Stimulated activated naive B cell treated with anti-CD40 and anti-IgM and Interleukin-4, amounts not matched to agents 10 μg/mL and 1 μg/mL and 100 μg/mL, for 72 hours (primary cell): ENCODE measurements around the gene ZCWPW1.
"Not testable (repeated sequence)": the region's sequence is repeated elsewhere in the genome, so short reads cannot be mapped to it uniquely, and the experiment has no call there.

Experiments
- ATAC-seq, 2 donors: fragments of 150-1000 bp; cut with Tn5 transposase; replicated peaks; 2 replicates each; pipeline ENCODE4 v1.10.0; 2021; ENCODE audit warnings: moderate library complexity in 1 of 2
- DNase-seq: peaks from one replicate; pipeline ENCODE4 v3.0.0; 2021
- H3K27ac Mint-ChIP-seq: one replicate; pipeline ENCODE4 v1.8.0; 2022; ENCODE audit warnings: mild to moderate bottlenecking, mixed read lengths
- H3K27me3 Mint-ChIP-seq, 2 donors: one replicate each; pipeline ENCODE4 v1.8.0; 2022; ENCODE audit warnings: mixed read lengths in 2 of 2
- H3K36me3 Mint-ChIP-seq, 2 donors: one replicate each; pipeline ENCODE4 v1.8.0; 2022; ENCODE audit warnings: mixed read lengths in 2 of 2, mild to moderate bottlenecking in 1 of 2
- H3K4me1 Mint-ChIP-seq, 2 donors: one replicate each; pipeline ENCODE4 v1.8.0; 2022; ENCODE audit warnings: mixed read lengths in 2 of 2, mild to moderate bottlenecking in 1 of 2
- H3K4me3 Mint-ChIP-seq, 2 donors: one replicate each; pipeline ENCODE4 v1.8.0; 2022; ENCODE audit warnings: mild to moderate bottlenecking in 2 of 2, mixed read lengths in 2 of 2, moderate library complexity in 1 of 2
- H3K9me3 Mint-ChIP-seq, 2 donors: one replicate each; pipeline ENCODE4 v1.8.0; 2022; ENCODE audit warnings: mixed read lengths in 2 of 2, mild to moderate bottlenecking in 1 of 2

Gene ZCWPW1

GRCh38 chr7:100393233-100393905 is 35.1 kb downstream of the ZCWPW1 start:
- no peak overlapping the region for H3K27ac Mint-ChIP-seq
- no peak overlapping the region for H3K4me3 Mint-ChIP-seq
- H3K36me3 Mint-ChIP-seq, result peaks cover 1 to 4% of the 10 kb centered on the region in 2 donors
- peaks cover 35 to 57% of the 10 kb centered on the region in 2 donors for H3K4me1 Mint-ChIP-seq
- H3K9me3 Mint-ChIP-seq, result no peaks in the 10 kb centered on the region
- ATAC-seq, result peak; percentile 43 to 56
- H3K27me3 Mint-ChIP-seq, result peaks cover 0 to 6% of the 10 kb centered on the region in 2 donors
- DNase-seq, result no peak

DNA sequence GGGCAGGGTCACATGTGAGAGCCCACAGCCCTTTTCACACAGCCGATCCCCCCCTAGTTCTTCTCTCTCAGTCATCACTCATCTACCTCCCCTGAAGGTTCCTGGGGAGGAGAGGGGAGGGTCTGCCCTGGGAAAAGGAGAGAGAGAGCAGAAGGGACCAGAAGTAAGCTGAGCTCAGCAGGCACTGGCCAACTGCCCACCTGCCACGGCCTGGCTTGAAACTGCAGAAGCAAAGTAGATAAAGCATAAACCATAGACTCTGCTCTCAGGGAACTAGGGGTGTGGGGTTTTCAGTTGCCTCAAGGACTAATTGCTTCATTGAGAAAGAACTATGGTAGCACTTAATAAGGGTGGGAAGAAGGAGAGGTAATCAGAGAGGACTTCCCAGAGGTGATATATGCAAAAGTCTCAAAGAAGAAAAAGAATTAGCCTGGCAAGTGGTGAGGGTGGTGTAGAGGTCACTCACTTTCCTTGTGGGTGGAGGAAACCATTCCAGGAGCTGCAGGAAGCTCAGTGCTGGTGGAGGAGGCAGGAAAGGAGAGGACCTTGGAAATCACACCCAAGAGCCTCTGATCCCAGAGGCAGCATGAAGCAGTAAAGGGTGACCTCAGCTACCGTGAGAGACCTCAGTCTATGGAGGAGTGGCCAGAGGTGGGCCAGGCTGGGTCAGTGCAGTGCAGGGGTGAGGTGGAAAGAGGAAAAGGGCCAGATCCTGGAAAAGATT is 38.1 kb downstream of the ZCWPW1 start:
- H3K4me1 Mint-ChIP-seq, result peaks cover 19 to 31% of the 10 kb centered on the region in 2 donors
- peaks cover 1 to 4% of the 10 kb centered on the region in 2 donors for H3K36me3 Mint-ChIP-seq
- H3K4me3 Mint-ChIP-seq, result no peak overlapping the region
- DNase-seq (no peak), ATAC-seq (no peak)
- no peaks in the 10 kb centered on the region for H3K9me3 Mint-ChIP-seq
- H3K27me3 Mint-ChIP-seq, result peaks cover 0 to 6% of the 10 kb centered on the region in 2 donors
- H3K27ac Mint-ChIP-seq, result no peak overlapping the region

GRCh38 chr7:100389437-100390088 is 38.9 kb downstream of the ZCWPW1 start:
- no peak for ATAC-seq
- Mint-ChIP-seq H3K27me3 (peaks cover 0 to 6% of the 10 kb centered on the region in 2 donors), H3K36me3 (peaks cover 1 to 4% of the 10 kb centered on the region in 2 donors), H3K4me3 (no peak overlapping the region), H3K27ac (no peak overlapping the region), H3K9me3 (no peaks in the 10 kb centered on the region), H3K4me1 (peaks cover 23 to 33% of the 10 kb centered on the region in 2 donors)
- DNase-seq, result no peak

DNA sequence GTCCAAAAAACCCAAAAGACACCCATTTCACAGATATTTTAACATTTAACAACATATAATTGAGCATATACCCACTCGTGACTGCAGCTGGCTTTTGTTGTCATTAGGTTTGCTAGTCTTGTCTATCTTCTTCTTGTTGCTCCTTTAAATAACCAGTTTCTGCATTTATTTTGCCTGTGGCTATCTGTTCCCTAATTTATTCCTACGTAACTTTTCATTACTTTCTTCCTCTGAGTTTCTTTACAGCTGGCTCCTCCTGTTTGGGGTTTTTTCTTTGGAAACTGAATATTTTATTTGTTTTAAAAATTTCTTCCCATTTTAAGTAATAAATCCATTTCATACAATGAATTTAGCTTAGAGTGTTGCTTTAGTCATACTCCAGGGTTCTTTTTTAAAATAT is 40.8 kb downstream of the ZCWPW1 start:
- no peak overlapping the region for H3K27ac Mint-ChIP-seq
- no peaks in the 10 kb centered on the region for H3K9me3 Mint-ChIP-seq
- H3K4me3 Mint-ChIP-seq, result no peak overlapping the region
- no peak for DNase-seq
- no peak for ATAC-seq
- H3K27me3 Mint-ChIP-seq, result peaks cover 0 to 6% of the 10 kb centered on the region in 2 donors
- peaks cover 20 to 25% of the 10 kb centered on the region in 2 donors for H3K4me1 Mint-ChIP-seq
- peaks cover 2 to 4% of the 10 kb centered on the region in 2 donors for H3K36me3 Mint-ChIP-seq

GRCh38 chr7:100386940-100387339 is 41.6 kb downstream of the ZCWPW1 start:
- ATAC-seq, result no peak
- Mint-ChIP-seq H3K36me3 (peaks cover 2 to 4% of the 10 kb centered on the region in 2 donors), H3K9me3 (no peaks in the 10 kb centered on the region), H3K4me1 (peaks cover 17 to 19% of the 10 kb centered on the region in 2 donors), H3K27ac (no peak overlapping the region), H3K27me3 (peaks cover 0 to 6% of the 10 kb centered on the region in 2 donors), H3K4me3 (no peak overlapping the region)
- DNase-seq, result no peak

- Mint-ChIP-seq H3K27ac (no peak overlapping the region), H3K4me3 (no peak overlapping the region), H3K36me3 (peaks cover 0 to 2% of the 10 kb centered on the region in 2 donors), H3K9me3 (no peaks in the 10 kb centered on the region), H3K4me1 (peaks cover 13 to 20% of the 10 kb centered on the region in 2 donors), H3K27me3 (no peaks in the 10 kb centered on the region)
- DNase-seq (no peak), ATAC-seq (peak; percentile 25 to 34)
Measured at GRCh38 chr7:100384628-100385294, 43.7 kb downstream of the ZCWPW1 start.

- ATAC-seq, result peak in 1 of 2 donors; percentile 29
- H3K9me3 Mint-ChIP-seq, DNase-seq, H3K36me3 Mint-ChIP-seq, H3K4me3 Mint-ChIP-seq, H3K27ac Mint-ChIP-seq, H3K27me3 Mint-ChIP-seq: not testable (repeated sequence)
- H3K4me1 Mint-ChIP-seq, result peaks cover 13 to 20% of the 10 kb centered on the region in 2 donors
Measured at GRCh38 chr7:100382234-100382853, 46.2 kb downstream of the ZCWPW1 start.

DNA sequence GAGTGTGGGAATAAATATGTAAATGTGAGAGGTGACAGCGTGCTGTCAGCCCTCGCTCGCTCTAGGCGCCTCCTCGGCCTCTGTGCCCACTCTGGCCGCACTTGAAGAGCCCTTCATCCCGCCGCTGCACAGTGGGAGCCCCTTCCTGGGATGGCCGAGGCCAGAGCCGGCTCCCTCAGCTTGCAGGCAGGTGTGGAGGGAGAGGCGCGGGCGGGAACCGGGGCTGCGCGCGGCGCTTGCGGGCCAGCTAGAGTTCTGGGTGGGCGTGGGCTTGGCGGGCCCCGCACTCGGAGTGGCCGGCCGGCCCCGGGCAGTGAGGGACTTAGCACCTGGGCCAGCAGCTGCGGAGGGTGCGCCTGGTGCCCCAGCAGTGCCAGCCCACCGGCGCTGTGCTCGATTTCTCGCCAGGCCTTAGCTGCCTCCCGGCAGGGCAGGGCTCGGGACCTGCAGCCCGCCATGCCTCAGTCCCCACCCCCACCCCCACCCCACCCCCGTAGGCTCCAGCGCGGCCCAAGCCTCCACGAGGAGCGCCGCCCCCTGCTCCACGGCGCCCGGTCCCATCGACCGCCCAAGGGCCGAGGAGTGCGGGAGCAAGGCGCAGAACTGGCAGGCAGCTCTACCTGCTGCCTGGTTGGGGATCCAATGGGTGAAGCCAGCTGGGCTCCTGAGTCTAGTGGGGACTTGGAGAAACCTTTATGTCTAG is 46.8 kb downstream of the ZCWPW1 start:
- H3K9me3 Mint-ChIP-seq, ATAC-seq, DNase-seq, H3K36me3 Mint-ChIP-seq, H3K27me3 Mint-ChIP-seq, H3K27ac Mint-ChIP-seq, H3K4me3 Mint-ChIP-seq: not testable (repeated sequence)
- H3K4me1 Mint-ChIP-seq, result peaks cover 13 to 20% of the 10 kb centered on the region in 2 donors

- H3K36me3 Mint-ChIP-seq, result peaks cover 0 to 1% of the 10 kb centered on the region in 2 donors
- no peak overlapping the region for H3K27ac Mint-ChIP-seq
- no peak overlapping the region for H3K4me3 Mint-ChIP-seq
- H3K27me3 Mint-ChIP-seq, result no peaks in the 10 kb centered on the region
- H3K9me3 Mint-ChIP-seq, result no peaks in the 10 kb centered on the region
- ATAC-seq (no peak), DNase-seq (no peak)
- peaks cover 13 to 20% of the 10 kb centered on the region in 2 donors for H3K4me1 Mint-ChIP-seq
Measured at GRCh38 chr7:100380196-100380595, 48.3 kb downstream of the ZCWPW1 start.

DNA sequence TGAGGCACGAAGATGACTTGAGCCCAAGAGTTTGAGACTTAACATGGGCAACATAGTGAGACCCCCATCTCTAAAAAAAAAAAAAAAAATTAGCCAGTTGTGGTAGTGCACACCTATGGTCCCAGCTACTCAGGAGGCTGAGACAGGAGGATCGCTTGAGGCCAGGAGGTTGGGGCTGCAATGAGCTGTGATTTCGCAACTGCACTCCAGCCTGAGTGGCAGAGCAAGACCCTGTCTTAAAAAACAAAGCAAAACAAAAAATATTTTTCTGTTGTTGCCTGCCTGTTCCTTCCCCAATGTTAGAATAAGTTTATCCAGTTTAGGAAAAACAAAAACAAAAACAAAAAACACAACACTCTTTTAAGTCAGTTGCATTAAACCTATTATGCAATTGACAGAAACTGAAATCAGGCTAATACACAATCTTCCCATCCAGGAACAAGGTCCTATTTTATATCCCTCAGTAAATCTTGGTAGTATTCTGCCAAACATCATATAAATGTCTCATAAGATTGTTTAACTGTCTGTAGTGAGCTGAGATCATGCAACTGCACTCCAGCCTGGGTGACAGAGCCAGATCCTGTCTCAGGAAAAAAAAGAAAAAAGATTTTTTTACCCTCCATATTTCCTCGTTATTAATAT is 50.3 kb downstream of the ZCWPW1 start:
- H3K27me3 Mint-ChIP-seq, result no peaks in the 10 kb centered on the region
- no peak overlapping the region for H3K27ac Mint-ChIP-seq
- ATAC-seq (no peak), DNase-seq (no peak)
- H3K9me3 Mint-ChIP-seq, result no peaks in the 10 kb centered on the region
- H3K4me3 Mint-ChIP-seq, result no peak overlapping the region
- H3K4me1 Mint-ChIP-seq, result peaks cover 22 to 33% of the 10 kb centered on the region in 2 donors
- peaks cover 0 to 1% of the 10 kb centered on the region in 2 donors for H3K36me3 Mint-ChIP-seq

DNA sequence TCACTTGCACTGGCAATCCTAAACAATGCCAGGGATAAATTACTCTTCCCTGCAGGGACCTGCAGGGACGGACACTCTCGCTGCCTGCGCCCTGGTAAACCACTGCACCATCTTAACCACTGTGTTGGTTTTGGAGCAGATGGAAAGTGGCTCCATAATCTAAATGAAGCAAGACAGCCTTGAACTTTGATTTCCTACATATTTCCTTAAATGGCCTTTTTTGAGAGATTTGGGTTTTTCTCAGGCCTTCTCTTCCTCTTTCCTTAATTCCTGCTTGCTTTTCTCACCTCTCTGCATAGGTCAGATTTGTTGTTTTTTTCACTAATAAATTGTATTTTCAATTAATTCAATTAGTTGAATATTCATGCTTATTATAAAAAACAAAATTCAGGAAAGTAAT is 52.4 kb downstream of the ZCWPW1 start:
- Mint-ChIP-seq H3K9me3 (no peaks in the 10 kb centered on the region), H3K4me1 (peaks cover 25 to 47% of the 10 kb centered on the region in 2 donors), H3K36me3 (no peaks in the 10 kb centered on the region), H3K4me3 (no peak overlapping the region), H3K27me3 (no peaks in the 10 kb centered on the region), H3K27ac (no peak overlapping the region)
- DNase-seq (no peak), ATAC-seq (no peak)

DNA sequence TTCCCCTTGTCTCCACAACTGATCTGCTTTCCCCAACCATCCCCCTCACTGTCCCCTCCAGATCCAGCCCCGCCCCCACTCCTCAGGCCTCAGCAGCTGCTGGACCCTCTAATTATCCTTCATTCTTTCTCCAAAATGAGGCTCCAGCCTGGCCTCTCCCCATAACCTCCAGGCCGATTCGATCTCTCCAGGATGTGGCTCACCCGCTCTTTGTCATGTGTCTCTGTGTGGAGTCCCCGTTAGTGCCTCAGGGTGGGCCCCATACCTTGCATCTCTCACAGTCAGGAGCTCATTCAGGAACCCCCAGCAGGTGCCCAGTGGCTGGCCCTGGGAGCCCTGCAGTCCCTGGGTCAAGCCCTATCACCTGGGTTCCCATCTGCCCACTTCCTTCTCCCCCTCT is 53.9 kb downstream of the ZCWPW1 start:
- Mint-ChIP-seq H3K27me3 (no peaks in the 10 kb centered on the region), H3K4me3 (no peak overlapping the region), H3K4me1 (peaks cover 29 to 55% of the 10 kb centered on the region in 2 donors), H3K27ac (peak overlapping the region; percentile 4), H3K36me3 (no peaks in the 10 kb centered on the region), H3K9me3 (no peaks in the 10 kb centered on the region)
- DNase-seq (no peak), ATAC-seq (no peak)
